Aorta (tissue), 5 donors: ENCODE results near the gene LITAF. TPM values are rescaled to one million over a fixed set of nuclear protein-coding genes. Genes with fewer than 3 reads are reported as not detected.
A peak's percentile ranks its signal among the peaks of the same experiment; 100 is the strongest.

Experiments
- ATAC-seq: fragments of 200-7000 bp; cut with Tn5 transposase; one replicate; pipeline ENCODE4 v1.9.1; 2022; ENCODE audit warnings: moderate library complexity; ENCODE audit not compliant: low FRiP score
- DNase-seq, 2 donors: peaks; one replicate each; pipeline ENCODE4 v3.0.0-alpha.2; 2020
- H3K27ac ChIP-seq, 2 donors: one replicate each; pipeline ENCODE4 v1.5.1; 2013; ENCODE audit warnings: low read length in 2 of 2, mild to moderate bottlenecking in 2 of 2, moderate library complexity in 2 of 2, control low read depth in 1 of 2, inconsistent platforms in 1 of 2, low read depth in 1 of 2
- H3K27me3 ChIP-seq, 2 donors: one replicate each; pipeline ENCODE4 v1.6.1; 2013; ENCODE audit warnings: control low read depth in 1 of 2, low read length in 1 of 2, mild to moderate bottlenecking in 1 of 2, moderate library complexity in 1 of 2; ENCODE audit not compliant: insufficient read depth in 2 of 2, control insufficient read depth in 1 of 2
- H3K36me3 ChIP-seq, 2 donors: one replicate each; pipeline ENCODE4 v1.6.1; 2013; ENCODE audit warnings: control low read depth in 1 of 2, low read length in 1 of 2, mild to moderate bottlenecking in 1 of 2; ENCODE audit not compliant: insufficient read depth in 2 of 2, control insufficient read depth in 1 of 2
- H3K4me1 ChIP-seq, 2 donors: one replicate each; pipeline ENCODE4 v1.6.1; 2013; ENCODE audit warnings: low read length in 2 of 2, control low read depth in 1 of 2, mild to moderate bottlenecking in 1 of 2, moderate library complexity in 1 of 2; ENCODE audit not compliant: insufficient read depth in 2 of 2, control insufficient read depth in 1 of 2
- H3K4me3 ChIP-seq, 2 donors: one replicate each; pipeline ENCODE4 v1.5.1; 2013; ENCODE audit warnings: low read length in 2 of 2, control low read depth in 1 of 2, mild to moderate bottlenecking in 1 of 2
- H3K9me3 ChIP-seq: one replicate; pipeline ENCODE4 v1.6.1; 2013; ENCODE audit warnings: mild to moderate bottlenecking, low read length; ENCODE audit not compliant: control insufficient read depth
- WGBS, 2 donors: extraction: QIAGEN DNeasy Blood & Tissue Kit; methylation state at CpG; one replicate each; pipeline ENCODE4 v1.1.7; 2013; 5-methylcytosine and 5-hydroxymethylcytosine counted together
- intact Hi-C, 2 donors: fragments of 100-400 bp; cut with DNase I; formaldehyde crosslinking; loops; one replicate each; pipeline versions ENCODE4 v1.14.2 to v1.15.0; 2022
- polyA plus RNA-seq, 2 donors: library from polyadenylated mRNA; stranded (reverse); fragments of 200-250 nt; gene quantifications; one replicate each; pipeline ENCODE4 v1.2.3, GENCODE V29; 2013
- total RNA-seq, 2 donors: library from RNA; stranded (reverse); fragmentation: NEBNext Ultra II Directional; extraction: Animal tissue kit (Norgen Biotek cat#: 25700); gene quantifications; one replicate each; pipeline ENCODE4 v1.2.1, GENCODE V29; 2021
- donor health status: healthy with polysubstance abuse.
- donor health status: Bipolar disorder and iron deficiency.
- donor health status: DM: no; HTN: no; CAD: no.
- donor health status: DM: no; HTN: no; CAD: no.
- donor health status: DM: yes; HTN: yes; CAD: no.

LITAF gene
- total and polyA plus RNA-seq, 4 donors: 83.1 to 157 (median 141) TPM

- H3K27me3 ChIP-seq: no peaks in the 10 kb centered on the region
- H3K36me3 ChIP-seq: no peaks in the 10 kb centered on the region
- H3K27ac ChIP-seq: no peak overlapping the region
- H3K4me1 ChIP-seq: no peaks in the 10 kb centered on the region
- ATAC-seq: peak; percentile 17
- DNase-seq: peak; percentile 37 to 55
- no peak overlapping the region for H3K4me3 ChIP-seq
- intact Hi-C loops: no loop called here
- WGBS, 2 donors: 76 to 79% methylated on average over 9 of the region's 9 CpGs
- H3K9me3 ChIP-seq: no peaks in the 10 kb centered on the region
Observed at GRCh38 chr16:11576427-11577289, 10.1 kb downstream of the LITAF start.

GRCh38 chr16:11575223-11575589 lies 11.5 kb downstream of the LITAF start:
- intact Hi-C loops: no loop called here
- 70 to 72% methylated on average over 7 of the region's 7 CpGs for WGBS, 2 donors
- H3K4me1 ChIP-seq: no peaks in the 10 kb centered on the region

GRCh38 chr16:11572301-11572995 lies 14.3 kb downstream of the LITAF start:
- WGBS, 2 donors: 30 to 41% methylated on average over 17 of the region's 17 CpGs
- no peaks in the 10 kb centered on the region for H3K4me1 ChIP-seq
- DNase-seq: peak in 1 of 2 donors; percentile 61

More at GRCh38 chr16:11575223-11575589, 11.5 kb downstream of the LITAF start:
- Histone ChIP-seq H3K36me3 (no peaks in the 10 kb centered on the region), H3K27ac (no peak overlapping the region), H3K4me3 (no peak overlapping the region), H3K27me3 (no peaks in the 10 kb centered on the region), H3K9me3 (no peaks in the 10 kb centered on the region)
- DNase-seq (peak; percentile 38 to 63), ATAC-seq (no peak)

GRCh38 chr16:11571549-11571948 lies 15.2 kb downstream of the LITAF start:
- ATAC-seq: no peak
- Histone ChIP-seq H3K27me3 (no peaks in the 10 kb centered on the region), H3K27ac (no peak overlapping the region), H3K9me3 (no peaks in the 10 kb centered on the region), H3K36me3 (no peaks in the 10 kb centered on the region), H3K4me1 (no peaks in the 10 kb centered on the region), H3K4me3 (no peak overlapping the region)
- intact Hi-C loops: no loop called here
- WGBS, 2 donors: 74 to 81% methylated on average over 4 of the region's 4 CpGs
- DNase-seq: peak in 1 of 2 donors; percentile 27

More at GRCh38 chr16:11572301-11572995, 14.3 kb downstream of the LITAF start:
- H3K27ac ChIP-seq: no peak overlapping the region
- intact Hi-C loops: no loop called here
- ATAC-seq: no peak
- no peaks in the 10 kb centered on the region for H3K27me3 ChIP-seq
- no peaks in the 10 kb centered on the region for H3K36me3 ChIP-seq
- no peaks in the 10 kb centered on the region for H3K9me3 ChIP-seq
- no peak overlapping the region for H3K4me3 ChIP-seq

DNA sequence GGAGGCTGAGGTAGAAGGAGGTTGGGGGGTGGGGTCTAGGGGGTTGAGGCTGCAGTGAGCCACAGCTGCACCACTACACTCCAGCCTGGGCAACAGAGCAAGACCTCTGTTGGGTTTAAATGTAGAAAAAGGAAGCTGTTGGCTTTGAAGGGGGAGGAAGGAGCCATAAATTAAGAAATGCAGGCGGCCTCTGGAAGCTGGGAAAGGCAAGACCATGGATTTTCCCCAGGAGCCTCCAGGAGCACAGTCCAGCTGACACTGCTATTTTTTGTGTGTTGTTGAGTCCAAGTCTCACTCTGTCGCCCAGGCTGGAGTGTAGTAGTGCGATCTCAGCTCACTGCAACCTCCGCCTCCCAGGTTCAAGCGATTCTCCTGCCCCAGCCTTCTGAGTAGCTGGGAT lies 15.9 kb downstream of the LITAF start:
- ATAC-seq (no peak), DNase-seq (no peak)
- Histone ChIP-seq H3K27me3 (no peaks in the 10 kb centered on the region), H3K36me3 (no peaks in the 10 kb centered on the region), H3K9me3 (no peaks in the 10 kb centered on the region), H3K27ac (no peak overlapping the region), H3K4me1 (no peaks in the 10 kb centered on the region), H3K4me3 (no peak overlapping the region)
- intact Hi-C loops: no loop called here
- 48 to 61% methylated on average over 5 of the region's 5 CpGs for WGBS, 2 donors

DNA sequence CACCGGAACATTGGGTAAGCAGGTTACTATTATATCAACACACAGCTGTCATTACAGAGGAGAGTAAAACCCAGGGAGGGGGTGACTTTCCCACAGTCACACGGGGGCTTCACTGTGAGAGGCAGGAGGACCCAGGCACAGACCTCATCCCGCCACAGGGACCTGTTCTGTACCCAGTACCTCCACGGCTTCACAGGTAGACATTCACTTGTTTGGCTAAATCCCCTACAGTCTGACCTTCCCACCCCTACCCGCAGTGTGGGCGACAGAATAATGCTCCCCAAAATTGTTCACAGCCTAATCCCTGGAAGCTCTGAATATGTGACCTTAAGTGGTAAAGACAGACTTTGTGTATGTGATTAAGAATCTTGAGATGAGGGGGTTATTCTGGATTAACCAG lies 16.5 kb downstream of the LITAF start:
- intact Hi-C loops: no loop called here
- Histone ChIP-seq H3K27ac (no peak overlapping the region), H3K4me3 (no peak overlapping the region), H3K27me3 (no peaks in the 10 kb centered on the region), H3K4me1 (no peaks in the 10 kb centered on the region), H3K36me3 (no peaks in the 10 kb centered on the region), H3K9me3 (no peaks in the 10 kb centered on the region)
- 88 to 92% methylated on average over 6 of the region's 6 CpGs for WGBS, 2 donors
- ATAC-seq (no peak), DNase-seq (no peak)

DNA sequence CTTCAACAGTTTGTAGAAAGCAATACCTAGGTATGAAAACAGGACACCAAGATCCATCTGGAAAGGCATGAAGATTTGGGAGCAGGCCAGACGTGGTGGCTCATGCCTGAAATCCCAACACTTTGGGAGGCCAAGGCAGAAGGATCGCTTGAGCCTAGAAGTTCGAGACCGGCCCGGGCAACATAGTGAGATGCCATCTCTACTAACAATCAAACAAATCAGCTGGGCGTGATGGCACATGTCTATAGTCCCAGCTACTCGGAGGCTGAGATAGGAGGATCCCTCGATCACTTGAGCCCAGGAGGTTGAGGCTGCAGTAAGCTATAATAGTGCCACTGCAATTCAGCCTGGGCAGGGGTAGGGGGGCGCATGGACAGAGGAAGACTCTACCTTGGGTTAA lies 20.3 kb downstream of the LITAF start:
- Histone ChIP-seq H3K27me3 (no peaks in the 10 kb centered on the region), H3K27ac (no peak overlapping the region), H3K36me3 (no peaks in the 10 kb centered on the region), H3K9me3 (no peaks in the 10 kb centered on the region), H3K4me3 (no peak overlapping the region), H3K4me1 (no peaks in the 10 kb centered on the region)
- intact Hi-C loops: no loop called here
- 94 to 95% methylated on average over 9 of the region's 9 CpGs for WGBS, 2 donors
- ATAC-seq: no peak
- DNase-seq: peak in 1 of 2 donors; percentile 23

- no peak overlapping the region for H3K27ac ChIP-seq
- H3K4me1 ChIP-seq: no peaks in the 10 kb centered on the region
- WGBS, 2 donors: 96 to 98% methylated on average over 11 of the region's 11 CpGs
Observed at GRCh38 chr16:11565665-11566064, 21.1 kb downstream of the LITAF start.

More at GRCh38 chr16:11565665-11566064, 21.1 kb downstream of the LITAF start:
- Histone ChIP-seq H3K9me3 (no peaks in the 10 kb centered on the region), H3K36me3 (no peaks in the 10 kb centered on the region), H3K27me3 (no peaks in the 10 kb centered on the region), H3K4me3 (no peak overlapping the region)
- DNase-seq: peak in 1 of 2 donors; percentile 31
- no peak for ATAC-seq
- intact Hi-C loops: no loop called here
